Fibroblast of villous mesenchyme (primary cell): ENCODE measurements around the gene SYT6. TPM values are rescaled to one million over a fixed set of nuclear protein-coding genes. Genes with fewer than 3 reads are reported as not detected.

Experiments
- DNase-seq: peaks from one replicate; pipeline ENCODE4 v3.0.0-alpha.2; 2010; ENCODE audit warnings: low read depth
- H3K4me3 ChIP-seq: 2 replicates; pipeline ENCODE4 v1.5.1; 2011; ENCODE audit warnings: low read depth, mild to moderate bottlenecking, low read length
- total RNA-seq: library from RNA; depleted of rRNA; stranded (reverse); fragments of >200 nt; gene quantifications from 2 replicates; pipeline ENCODE4 v1.2.3, GENCODE V29; 2012
- TF ChIP-seq, protein P1 (sequence below): IDR thresholded peaks from 2 replicates; pipeline ENCODE4 v1.5.1; 2012; ENCODE audit warnings: low read depth, mild to moderate bottlenecking, low read length; ENCODE audit not compliant: insufficient read depth

Gene SYT6
- total RNA-seq, 1 donor = not detected

DNA sequence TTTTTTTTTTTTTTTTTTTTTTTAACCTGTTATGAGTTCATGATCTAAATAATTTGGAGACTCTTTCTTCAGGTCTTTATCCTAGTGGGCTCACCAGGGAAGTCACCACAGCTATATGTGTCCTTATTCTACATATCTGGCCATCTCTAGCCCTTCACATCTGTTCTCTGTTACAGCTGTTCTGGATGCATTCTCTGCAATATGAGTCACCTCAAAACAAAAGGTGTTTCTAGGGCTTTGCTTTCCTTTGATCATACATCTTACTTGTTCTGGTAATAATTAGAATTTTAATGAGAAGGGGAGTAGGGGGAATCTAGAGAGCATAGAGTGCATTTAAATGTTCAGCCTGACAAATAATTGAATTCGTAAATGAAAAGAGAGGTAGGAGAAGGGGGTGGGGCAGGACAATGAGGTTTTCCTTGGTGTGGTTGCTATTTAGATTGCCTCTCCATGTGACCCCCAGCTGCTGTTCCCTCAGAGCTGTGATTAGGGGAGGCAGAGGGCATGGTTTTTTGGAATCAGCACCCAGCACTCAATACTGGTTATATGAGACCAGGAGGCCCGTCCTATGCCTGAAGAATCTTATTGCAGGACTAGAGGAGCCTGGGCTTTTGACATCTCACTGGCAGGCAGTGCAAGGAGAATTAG is 8.0 kb downstream of the SYT6 start:
- TF ChIP-seq, protein P1, sequence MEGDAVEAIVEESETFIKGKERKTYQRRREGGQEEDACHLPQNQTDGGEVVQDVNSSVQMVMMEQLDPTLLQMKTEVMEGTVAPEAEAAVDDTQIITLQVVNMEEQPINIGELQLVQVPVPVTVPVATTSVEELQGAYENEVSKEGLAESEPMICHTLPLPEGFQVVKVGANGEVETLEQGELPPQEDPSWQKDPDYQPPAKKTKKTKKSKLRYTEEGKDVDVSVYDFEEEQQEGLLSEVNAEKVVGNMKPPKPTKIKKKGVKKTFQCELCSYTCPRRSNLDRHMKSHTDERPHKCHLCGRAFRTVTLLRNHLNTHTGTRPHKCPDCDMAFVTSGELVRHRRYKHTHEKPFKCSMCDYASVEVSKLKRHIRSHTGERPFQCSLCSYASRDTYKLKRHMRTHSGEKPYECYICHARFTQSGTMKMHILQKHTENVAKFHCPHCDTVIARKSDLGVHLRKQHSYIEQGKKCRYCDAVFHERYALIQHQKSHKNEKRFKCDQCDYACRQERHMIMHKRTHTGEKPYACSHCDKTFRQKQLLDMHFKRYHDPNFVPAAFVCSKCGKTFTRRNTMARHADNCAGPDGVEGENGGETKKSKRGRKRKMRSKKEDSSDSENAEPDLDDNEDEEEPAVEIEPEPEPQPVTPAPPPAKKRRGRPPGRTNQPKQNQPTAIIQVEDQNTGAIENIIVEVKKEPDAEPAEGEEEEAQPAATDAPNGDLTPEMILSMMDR = no peak
- H3K4me3 ChIP-seq = no peak overlapping the region
- DNase-seq = no peak

DNA sequence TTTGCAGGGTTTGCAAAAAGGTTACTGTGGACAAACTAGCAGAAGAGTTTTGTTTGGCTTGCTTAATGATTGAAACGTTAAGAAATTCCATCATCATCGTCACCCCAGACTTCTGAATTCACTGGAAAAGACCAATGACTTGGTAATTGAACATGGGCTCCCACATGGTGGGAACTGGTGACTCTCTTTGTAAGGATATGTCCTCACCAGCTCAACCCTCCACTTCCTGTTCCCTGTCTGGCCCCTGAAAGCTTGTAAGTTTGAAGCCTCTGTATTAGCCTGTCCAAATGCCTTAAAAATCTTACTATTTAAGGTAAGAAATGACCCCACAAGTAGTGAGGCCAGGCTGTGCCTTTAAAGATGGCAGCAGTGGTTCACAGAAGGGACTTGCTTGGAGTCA is 9.7 kb downstream of the SYT6 start:
- no peak for DNase-seq
- TF ChIP-seq, protein P1 = no peak
- no peak overlapping the region for H3K4me3 ChIP-seq

DNA sequence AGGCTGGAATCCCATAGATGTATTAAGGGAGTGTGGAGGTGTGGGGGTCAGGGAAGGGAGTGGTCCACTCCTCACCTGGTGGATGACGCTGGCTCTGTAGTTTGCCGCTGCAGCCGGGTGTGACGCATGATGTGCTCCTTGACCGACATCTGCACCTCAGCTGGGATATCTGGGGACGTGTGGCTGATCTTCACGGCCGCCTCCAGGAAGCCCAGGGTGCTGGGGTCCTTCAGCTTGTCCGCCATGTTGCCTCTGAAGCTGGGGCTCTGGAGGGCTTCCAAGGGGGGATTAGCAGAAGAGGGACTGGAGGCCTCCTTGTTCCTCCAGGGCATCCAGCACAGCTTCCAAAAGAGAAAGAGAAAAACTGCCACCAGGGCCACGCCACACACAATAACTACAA is 14.1 kb downstream of the SYT6 start:
- no peak for DNase-seq
- no peak overlapping the region for H3K4me3 ChIP-seq
- TF ChIP-seq, protein P1 = no peak

DNA sequence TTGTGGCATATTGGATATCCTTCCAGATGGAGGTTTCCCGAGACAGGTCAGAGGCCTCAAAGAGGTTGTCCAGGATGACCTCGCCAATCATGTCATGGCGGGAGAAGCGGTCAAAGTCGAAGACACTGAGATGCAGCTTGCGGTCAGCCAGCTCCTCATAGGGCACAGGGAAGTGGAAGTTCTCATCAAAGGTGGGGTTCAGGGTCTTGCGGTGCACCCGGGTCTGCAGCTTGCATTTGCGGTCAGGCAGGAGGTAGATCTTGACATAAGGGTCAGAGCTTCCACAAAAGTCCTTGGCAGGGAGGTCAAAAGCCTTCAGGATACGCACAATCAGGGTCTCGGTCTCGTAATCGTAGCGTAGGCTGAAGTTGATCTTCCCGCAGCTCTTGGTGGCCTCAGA is 16.2 kb downstream of the SYT6 start:
- TF ChIP-seq, protein P1 = no peak
- no peak overlapping the region for H3K4me3 ChIP-seq
- DNase-seq = no peak

DNA sequence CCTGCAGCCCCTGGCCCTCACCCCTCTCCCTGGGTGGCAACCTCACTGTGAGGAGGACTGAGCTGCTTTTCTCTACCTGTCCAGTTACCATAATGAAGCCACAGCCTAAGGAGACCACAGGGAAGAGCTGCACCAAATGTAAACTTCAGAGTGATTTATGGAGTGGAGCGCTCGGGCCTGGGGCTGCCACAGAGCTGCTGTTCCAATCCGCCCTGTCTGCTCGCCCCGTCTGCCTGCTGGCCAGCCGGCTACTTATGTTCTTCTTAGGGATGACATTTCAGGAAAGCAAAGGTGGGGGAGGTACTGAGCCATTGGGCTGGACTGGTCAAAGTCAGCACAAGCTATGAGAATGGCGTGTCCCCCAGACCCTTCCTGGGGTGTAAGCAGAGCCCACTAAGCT is 17.9 kb downstream of the SYT6 start:
- TF ChIP-seq, protein P1 = no peak
- no peak overlapping the region for H3K4me3 ChIP-seq
- DNase-seq = no peak

DNA sequence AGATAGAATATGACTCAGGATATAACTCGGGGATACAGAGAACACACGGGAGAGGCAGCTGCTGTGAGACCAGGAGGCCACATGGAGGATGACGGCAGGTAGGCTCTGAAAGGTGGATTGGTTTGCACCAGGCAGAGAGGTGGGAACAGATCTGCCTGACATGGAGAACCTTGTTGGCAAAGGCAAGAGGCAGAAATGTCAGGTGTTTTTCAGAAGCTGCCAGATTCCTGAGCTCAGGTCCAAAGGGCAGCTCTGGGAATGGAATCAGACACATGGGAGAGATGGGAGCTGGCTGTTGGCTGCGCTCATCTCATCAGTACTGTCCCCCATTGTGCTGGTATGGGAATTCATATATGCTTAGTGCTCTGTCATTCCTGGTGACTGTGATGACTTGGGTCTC is 19.2 kb downstream of the SYT6 start:
- no peak overlapping the region for H3K4me3 ChIP-seq
- TF ChIP-seq, protein P1 = no peak
- DNase-seq = no peak

DNA sequence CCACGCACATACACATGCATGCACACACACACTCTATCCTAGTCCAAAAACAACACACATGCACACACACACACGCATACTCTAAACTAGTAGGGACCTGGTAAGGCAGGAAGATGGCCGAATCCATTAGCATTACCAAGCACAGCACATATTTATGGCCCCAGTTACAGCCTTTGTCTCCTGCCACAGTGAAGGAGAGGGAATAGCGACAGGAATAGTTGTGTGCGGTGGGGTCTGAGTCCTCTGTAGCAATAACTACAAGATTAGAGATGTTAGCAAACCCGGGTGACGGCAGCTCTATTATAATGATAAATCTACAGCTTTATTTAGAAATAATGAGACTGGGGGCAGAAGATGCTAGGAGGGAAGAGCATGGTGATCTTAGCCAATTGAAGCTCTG is 20.5 kb downstream of the SYT6 start:
- TF ChIP-seq, protein P1 = no peak
- no peak overlapping the region for H3K4me3 ChIP-seq

More for the DNA sequence above, 20.5 kb downstream of the SYT6 start:
- no peak for DNase-seq
